Loucy (cell line): ENCODE measurements around the gene NAIF1.
"Not testable (repeated sequence)": the region's sequence is repeated elsewhere in the genome, so short reads cannot be mapped to it uniquely, and the experiment has no call there.

Source experiments
- EZH2phosphoT487 ChIP-seq: fragments of 200-600 bp; IDR thresholded peaks from 2 replicates; pipeline ENCODE4 v1.6.1; 2018; ENCODE audit warnings: antibody characterized with exemption, mild to moderate bottlenecking, moderate library complexity, borderline replicate concordance
- TF ChIP-seq, protein P1 (sequence below): fragments of 200-600 bp; sonication (generic); conservative IDR thresholded peaks from 2 replicates; pipeline ENCODE4 v1.5.1; 2014; ENCODE audit warnings: mild to moderate bottlenecking, antibody characterized with exemption, low read length

DNA sequence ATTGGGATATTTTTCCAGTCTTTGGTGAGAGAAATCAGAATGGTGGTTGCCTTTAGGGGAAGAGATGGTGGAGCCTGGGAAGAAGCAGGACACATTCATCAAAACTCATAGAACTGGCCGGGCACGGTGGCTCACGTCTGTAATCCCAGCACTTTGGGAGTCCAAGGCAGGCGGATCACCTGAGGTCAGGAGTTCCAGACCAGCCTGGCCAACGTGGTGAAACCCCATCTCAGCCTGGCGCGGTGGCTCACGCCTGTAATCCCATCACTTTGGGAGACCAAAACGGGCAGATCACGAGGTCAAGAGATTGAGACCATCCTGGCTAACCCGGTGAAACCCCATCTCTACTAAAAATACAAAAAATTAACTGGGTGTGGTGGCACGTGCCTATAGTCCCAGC, 44.6 kb upstream of the NAIF1 start:
- TF ChIP-seq, protein P1, sequence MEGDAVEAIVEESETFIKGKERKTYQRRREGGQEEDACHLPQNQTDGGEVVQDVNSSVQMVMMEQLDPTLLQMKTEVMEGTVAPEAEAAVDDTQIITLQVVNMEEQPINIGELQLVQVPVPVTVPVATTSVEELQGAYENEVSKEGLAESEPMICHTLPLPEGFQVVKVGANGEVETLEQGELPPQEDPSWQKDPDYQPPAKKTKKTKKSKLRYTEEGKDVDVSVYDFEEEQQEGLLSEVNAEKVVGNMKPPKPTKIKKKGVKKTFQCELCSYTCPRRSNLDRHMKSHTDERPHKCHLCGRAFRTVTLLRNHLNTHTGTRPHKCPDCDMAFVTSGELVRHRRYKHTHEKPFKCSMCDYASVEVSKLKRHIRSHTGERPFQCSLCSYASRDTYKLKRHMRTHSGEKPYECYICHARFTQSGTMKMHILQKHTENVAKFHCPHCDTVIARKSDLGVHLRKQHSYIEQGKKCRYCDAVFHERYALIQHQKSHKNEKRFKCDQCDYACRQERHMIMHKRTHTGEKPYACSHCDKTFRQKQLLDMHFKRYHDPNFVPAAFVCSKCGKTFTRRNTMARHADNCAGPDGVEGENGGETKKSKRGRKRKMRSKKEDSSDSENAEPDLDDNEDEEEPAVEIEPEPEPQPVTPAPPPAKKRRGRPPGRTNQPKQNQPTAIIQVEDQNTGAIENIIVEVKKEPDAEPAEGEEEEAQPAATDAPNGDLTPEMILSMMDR: not testable (repeated sequence)
- not testable (repeated sequence) for TF ChIP-seq EZH2phosphoT487
